ENCODE data around the gene GID8. TPM values are rescaled to one million over a fixed set of nuclear protein-coding genes. Genes with fewer than 3 reads are reported as not detected.
A peak's percentile ranks its signal among the peaks of the same experiment; 100 is the strongest.

GID8 gene
- total and polyA plus RNA-seq, 5 experiments from 2014 or later, result 20.2 to 61.2 (median 24.4) TPM

DNA sequence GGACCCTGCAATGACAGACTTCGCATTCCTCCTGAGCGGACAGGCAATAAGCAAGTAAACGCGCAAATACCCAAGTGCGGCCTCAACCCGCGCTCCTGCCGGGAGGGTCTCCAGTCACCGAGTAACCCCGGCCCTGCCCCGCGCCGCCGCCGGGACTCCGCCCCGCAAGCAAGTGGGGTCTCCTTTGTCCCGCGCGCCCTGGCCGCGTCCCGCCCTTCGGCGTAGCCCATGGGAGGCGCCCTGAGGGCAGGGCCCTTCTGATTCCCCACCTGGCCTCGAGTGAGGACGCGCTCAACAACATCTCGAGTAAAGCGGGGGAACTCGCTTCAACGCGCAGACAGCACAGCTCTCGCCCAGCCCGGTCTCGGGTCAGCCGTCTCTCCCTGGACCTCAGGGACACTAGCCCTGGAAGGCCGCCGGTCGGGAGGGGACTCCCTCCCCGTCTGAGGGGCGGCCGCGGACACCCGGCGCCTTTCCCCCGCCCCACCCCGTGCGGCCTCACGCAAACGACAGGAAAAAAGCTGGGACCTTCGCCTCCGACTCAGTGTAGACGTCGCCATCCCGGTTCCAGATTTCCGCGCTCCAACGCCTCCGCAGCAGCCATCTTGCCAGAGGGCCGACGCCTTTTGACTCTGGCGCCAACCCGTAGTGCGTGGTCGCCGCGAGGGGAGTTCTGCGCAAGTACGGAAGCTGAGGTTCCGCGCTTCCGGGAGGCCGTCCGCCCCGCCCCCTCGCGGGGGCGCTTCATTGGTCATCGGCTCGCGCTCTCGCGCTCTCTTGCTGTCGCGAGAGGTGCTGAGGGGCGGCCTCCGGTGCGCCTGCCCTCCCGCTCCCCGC, 461 bp upstream of the GID8 start:
- peak; percentile 85 to 90 for ATAC-seq

DNA sequence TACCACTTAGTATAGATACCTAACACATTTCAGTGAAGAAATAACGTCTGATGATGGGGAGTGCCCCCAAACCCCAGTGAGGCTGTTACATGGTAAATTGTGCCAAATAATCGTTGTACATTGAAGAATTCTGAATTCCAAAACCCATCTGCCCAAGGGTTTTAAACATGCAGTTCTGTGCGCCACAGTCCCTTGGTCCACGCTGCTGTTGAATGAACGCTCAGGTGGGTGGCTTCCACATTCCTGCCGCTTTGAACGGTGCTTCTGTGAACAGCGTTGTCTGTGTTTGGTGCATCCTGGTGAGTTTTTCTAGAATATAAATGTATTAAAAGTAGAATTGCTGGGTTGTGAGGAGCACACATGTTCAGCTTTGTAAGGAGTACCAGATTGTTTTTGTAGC, 2.9 kb downstream of the GID8 start:
- POLR2A ChIA-PET, result interaction anchor here (1.0 to 3.0 kb wide), 2 partner anchors 9 to 13 kb away, joined by 3 to 13 read pairs; no protein-coding TSS in a partner anchor
- H3K27ac Mint-ChIP-seq, result no peak overlapping the region

More for the DNA sequence above, 461 bp upstream of the GID8 start:
- peak overlapping the region in 5 of 10 donors; percentile 93 to 100 (median 98) for H3K4me3 Mint-ChIP-seq
- H3K36me3 Mint-ChIP-seq, result peaks cover 0 to 32% (median 0%) of the 10 kb centered on the region in 3 donors
- DNase-seq, result peak; percentile 95 to 98 (median 96)
- no peaks in the 10 kb centered on the region for H3K9me3 Mint-ChIP-seq
- no peaks in the 10 kb centered on the region for H3K27me3 Mint-ChIP-seq
- peak overlapping the region; percentile 92 to 100 (median 98) for H3K27ac Mint-ChIP-seq
- peaks cover 21 to 53% (median 40%) of the 10 kb centered on the region in 4 donors for H3K4me1 Mint-ChIP-seq
- POLR2A ChIA-PET, result interaction anchor here (0.8 to 6.2 kb wide), 19 partner anchors 9 to 164 kb away, joined by 3 to 111 read pairs (median 5); partner anchors contain the start of genes BHLHE23, DIDO1, SLC17A9 and TCFL5

DNA sequence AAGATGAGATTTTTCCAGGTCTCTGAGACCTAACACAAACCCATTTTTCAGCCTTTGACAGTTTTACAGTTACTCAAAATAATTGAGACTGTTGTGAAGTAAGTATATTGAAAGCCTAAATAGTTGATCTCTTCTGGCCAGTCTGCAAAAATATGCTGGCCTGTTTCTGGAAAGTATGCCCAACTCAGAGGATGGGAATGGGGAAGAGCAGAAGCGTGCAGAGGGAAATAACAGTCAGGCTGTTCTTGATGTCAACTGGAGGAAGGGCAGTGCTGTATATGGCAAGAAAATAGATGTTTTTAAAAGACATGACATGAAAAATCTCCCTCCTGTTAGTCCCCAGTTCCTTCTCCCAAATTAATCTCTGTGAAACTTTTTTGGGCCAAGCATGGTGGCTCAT, 3.8 kb downstream of the GID8 start:
- DNase-seq (no peak), ATAC-seq (no peak)
- Mint-ChIP-seq H3K36me3 (peaks cover 0 to 65% (median 5%) of the 10 kb centered on the region in 3 donors), H3K27me3 (no peaks in the 10 kb centered on the region), H3K27ac (peak overlapping the region in 2 of 10 donors; percentile 21 to 22), H3K4me3 (no peak overlapping the region), H3K9me3 (no peaks in the 10 kb centered on the region), H3K4me1 (peaks cover 26 to 47% (median 40%) of the 10 kb centered on the region in 4 donors)
- POLR2A ChIA-PET, result interaction anchor here (3.0 kb wide), 1 partner anchor 12 kb away, joined by 13 read pairs; no protein-coding TSS in a partner anchor

More for the DNA sequence above, 2.9 kb downstream of the GID8 start:
- ATAC-seq (no peak), DNase-seq (no peak)
- no peaks in the 10 kb centered on the region for H3K27me3 Mint-ChIP-seq
- peak overlapping the region in 3 of 10 donors; percentile 15 to 32 (median 20) for H3K4me3 Mint-ChIP-seq
- H3K9me3 Mint-ChIP-seq, result no peaks in the 10 kb centered on the region
- H3K36me3 Mint-ChIP-seq, result peaks cover 0 to 57% (median 3%) of the 10 kb centered on the region in 3 donors
- H3K4me1 Mint-ChIP-seq, result peaks cover 24 to 50% (median 41%) of the 10 kb centered on the region in 4 donors

DNA sequence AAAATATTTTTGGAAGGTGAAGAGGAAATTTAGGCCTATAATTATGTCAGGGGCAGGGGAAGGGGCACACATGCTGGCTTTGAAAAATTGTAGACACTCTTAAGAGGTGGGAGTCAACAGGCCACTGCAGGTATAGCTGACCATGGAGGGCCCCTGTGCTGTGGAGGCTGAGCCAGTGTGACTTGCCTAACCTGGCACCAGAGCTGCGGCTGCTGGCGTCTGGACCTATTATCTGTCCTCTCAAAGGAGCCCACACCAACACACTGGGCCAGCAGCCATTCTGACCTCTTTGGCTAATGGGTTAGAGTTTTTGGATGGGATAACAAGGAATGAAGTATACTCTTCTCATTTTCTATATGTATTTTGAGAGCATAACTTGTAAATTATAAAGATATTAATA, 4.5 kb downstream of the GID8 start:
- no peak for ATAC-seq
- no peaks in the 10 kb centered on the region for H3K27me3 Mint-ChIP-seq
- POLR2A ChIA-PET, result interaction anchor here (0.5 to 3.0 kb wide), 2 partner anchors 12 to 13 kb away, joined by 3 to 13 read pairs; no protein-coding TSS in a partner anchor
- H3K27ac Mint-ChIP-seq, result peak overlapping the region in 1 of 10 donors; percentile 21
- peaks cover 0 to 71% (median 5%) of the 10 kb centered on the region in 3 donors for H3K36me3 Mint-ChIP-seq
- no peak for DNase-seq
- no peaks in the 10 kb centered on the region for H3K9me3 Mint-ChIP-seq
- peak overlapping the region in 1 of 10 donors; percentile 14 for H3K4me3 Mint-ChIP-seq
- peaks cover 27 to 46% (median 38%) of the 10 kb centered on the region in 4 donors for H3K4me1 Mint-ChIP-seq

DNA sequence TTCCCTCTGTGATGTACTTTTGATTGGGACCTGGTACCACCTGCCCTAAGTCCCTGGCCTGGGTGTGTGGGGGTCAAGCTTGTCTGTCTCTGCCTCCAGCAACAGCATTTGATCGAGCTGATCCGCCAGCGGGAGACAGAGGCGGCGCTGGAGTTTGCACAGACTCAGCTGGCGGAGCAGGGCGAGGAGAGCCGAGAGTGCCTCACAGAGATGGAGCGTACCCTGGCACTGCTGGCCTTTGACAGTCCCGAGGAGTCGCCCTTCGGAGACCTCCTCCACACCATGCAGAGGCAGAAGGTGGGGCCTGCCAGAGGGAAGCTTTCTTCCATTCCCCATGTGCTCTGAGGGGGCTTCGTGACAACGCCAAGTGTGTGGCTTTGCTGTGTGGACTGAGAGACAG, 5.4 kb downstream of the GID8 start:
- Mint-ChIP-seq H3K27ac (peak overlapping the region in 1 of 10 donors; percentile 18), H3K4me1 (peaks cover 27 to 49% (median 36%) of the 10 kb centered on the region in 4 donors), H3K36me3 (peaks cover 0 to 80% (median 5%) of the 10 kb centered on the region in 3 donors), H3K9me3 (no peaks in the 10 kb centered on the region), H3K4me3 (no peak overlapping the region), H3K27me3 (no peaks in the 10 kb centered on the region)
- ATAC-seq (no peak), DNase-seq (no peak)
- POLR2A ChIA-PET, result interaction anchor here (0.9 to 3.0 kb wide), 2 partner anchors 11 to 22 kb away, joined by 5 to 13 read pairs; no protein-coding TSS in a partner anchor

DNA sequence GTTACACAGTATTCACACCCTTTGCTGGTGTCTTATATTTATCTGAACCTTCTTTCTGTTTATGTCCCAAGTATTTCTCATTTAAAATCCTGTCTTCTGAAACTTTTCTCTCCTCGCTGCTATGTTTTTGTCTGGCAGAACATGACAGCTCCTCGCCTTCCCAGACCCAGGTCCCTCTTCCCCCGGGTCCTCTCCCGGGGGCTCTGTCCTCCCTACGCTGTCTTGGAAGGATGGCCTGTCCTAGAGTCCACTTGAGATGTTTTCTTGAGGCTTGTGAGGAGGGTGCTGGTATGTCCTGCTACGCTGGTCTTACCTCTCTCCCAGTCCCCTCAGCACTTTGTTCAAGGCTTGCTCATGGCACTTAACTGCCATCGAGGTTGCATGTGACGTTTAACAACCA, 6.2 kb downstream of the GID8 start:
- POLR2A ChIA-PET, result interaction anchor here (0.9 to 1.4 kb wide), 3 partner anchors 10 to 37 kb away, joined by 3 to 5 read pairs (median 5); no protein-coding TSS in a partner anchor
- Mint-ChIP-seq H3K9me3 (no peaks in the 10 kb centered on the region), H3K4me1 (peaks cover 23 to 44% (median 28%) of the 10 kb centered on the region in 4 donors), H3K36me3 (peaks cover 0 to 85% (median 10%) of the 10 kb centered on the region in 3 donors), H3K27ac (peak overlapping the region in 1 of 10 donors; percentile 9), H3K27me3 (no peaks in the 10 kb centered on the region), H3K4me3 (no peak overlapping the region)
- ATAC-seq, result no peak
- DNase-seq, result no peak

DNA sequence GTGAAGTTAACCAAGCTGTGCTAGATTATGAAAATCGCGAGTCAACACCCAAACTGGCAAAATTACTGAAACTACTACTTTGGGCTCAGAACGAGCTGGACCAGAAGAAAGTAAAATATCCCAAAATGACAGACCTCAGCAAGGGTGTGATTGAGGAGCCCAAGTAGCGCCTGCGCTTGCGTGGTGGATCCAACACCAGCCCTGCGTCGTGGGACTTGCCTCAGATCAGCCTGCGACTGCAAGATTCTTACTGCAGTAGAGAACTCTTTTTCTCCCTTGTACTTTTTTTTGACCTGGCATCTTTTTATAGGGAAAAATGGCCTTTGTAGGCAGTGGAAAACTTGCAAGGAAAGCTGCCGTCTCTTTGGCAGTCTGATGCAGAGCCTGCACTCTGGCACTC, 6.8 kb downstream of the GID8 start:
- DNase-seq (no peak), ATAC-seq (no peak)
- POLR2A ChIA-PET, result interaction anchor here (0.9 to 1.4 kb wide), 2 partner anchors 9 to 36 kb away, joined by 3 to 5 read pairs; no protein-coding TSS in a partner anchor
- peaks cover 0 to 84% (median 16%) of the 10 kb centered on the region in 3 donors for H3K36me3 Mint-ChIP-seq
- H3K27me3 Mint-ChIP-seq, result no peaks in the 10 kb centered on the region
- peak overlapping the region in 1 of 10 donors; percentile 33 for H3K27ac Mint-ChIP-seq
- H3K9me3 Mint-ChIP-seq, result no peaks in the 10 kb centered on the region
- no peak overlapping the region for H3K4me3 Mint-ChIP-seq
- H3K4me1 Mint-ChIP-seq, result peaks cover 18 to 42% (median 23%) of the 10 kb centered on the region in 4 donors

DNA sequence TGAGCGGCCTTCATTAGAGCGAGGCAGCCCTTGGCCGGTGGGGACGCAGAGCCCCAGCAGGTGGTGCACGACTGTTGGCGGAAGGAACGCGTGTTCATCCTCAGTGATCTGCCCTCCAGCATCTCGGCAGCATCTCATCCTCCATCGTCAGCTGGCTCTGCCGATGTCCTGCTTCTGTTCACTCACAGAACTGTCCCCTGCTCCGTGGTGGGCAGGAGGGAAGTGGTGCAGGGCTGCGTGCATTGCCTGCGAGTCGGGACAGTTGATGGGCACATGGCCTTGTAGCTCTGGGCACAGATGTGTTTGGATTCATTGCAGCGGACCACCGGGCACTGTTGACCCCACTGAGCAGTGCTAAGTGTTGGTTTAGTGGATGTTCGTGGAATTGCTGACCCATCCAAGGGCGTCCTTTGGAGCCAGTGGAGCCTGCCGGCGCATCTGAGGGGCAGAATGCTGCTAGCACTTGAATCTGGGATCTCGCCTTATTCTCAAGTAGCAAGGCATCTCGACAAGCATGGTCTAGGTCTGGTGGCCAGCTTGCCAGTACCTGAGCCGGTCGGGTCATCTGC, 7.9 kb downstream of the GID8 start:
- Mint-ChIP-seq H3K36me3 (peaks cover 0 to 86% (median 23%) of the 10 kb centered on the region in 3 donors), H3K27ac (no peak overlapping the region), H3K27me3 (no peaks in the 10 kb centered on the region), H3K9me3 (no peaks in the 10 kb centered on the region), H3K4me3 (no peak overlapping the region), H3K4me1 (peaks cover 14 to 39% (median 21%) of the 10 kb centered on the region in 4 donors)
- POLR2A ChIA-PET, result interaction anchor here (1.1 kb wide), 1 partner anchor 8 kb away, joined by 5 read pairs; the partner anchor contains the start of gene GID8
- no peak for DNase-seq
- no peak for ATAC-seq

DNA sequence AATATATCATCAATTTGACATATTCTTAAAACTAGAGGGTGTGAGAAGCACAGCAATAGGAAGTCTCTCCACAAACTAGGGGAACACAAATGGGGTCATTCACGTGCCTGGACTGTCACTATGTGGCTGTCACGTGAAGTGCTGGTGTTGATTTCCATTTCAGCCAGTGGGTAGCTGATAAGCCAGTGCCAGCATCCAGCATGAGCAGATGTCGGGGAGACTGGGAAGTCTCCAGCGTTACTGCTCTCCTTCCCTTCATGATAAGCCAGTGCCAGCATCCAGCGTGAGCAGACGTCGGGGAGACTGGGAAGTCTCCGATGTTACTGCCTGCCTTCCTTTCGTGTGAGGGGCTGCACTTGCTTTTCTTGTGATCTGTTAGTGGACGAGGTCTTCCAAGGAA, 9.0 kb downstream of the GID8 start:
- Mint-ChIP-seq H3K27ac (peak overlapping the region in 1 of 10 donors; percentile 22), H3K27me3 (no peaks in the 10 kb centered on the region), H3K4me3 (no peak overlapping the region), H3K36me3 (peaks cover 0 to 75% (median 23%) of the 10 kb centered on the region in 3 donors), H3K9me3 (no peaks in the 10 kb centered on the region), H3K4me1 (peaks cover 12 to 35% (median 16%) of the 10 kb centered on the region in 4 donors)
- no peak for ATAC-seq
- no peak for DNase-seq
- POLR2A ChIA-PET, result interaction anchor here (1.1 kb wide), 1 partner anchor 9 kb away, joined by 5 read pairs; the partner anchor contains the start of gene GID8

DNA sequence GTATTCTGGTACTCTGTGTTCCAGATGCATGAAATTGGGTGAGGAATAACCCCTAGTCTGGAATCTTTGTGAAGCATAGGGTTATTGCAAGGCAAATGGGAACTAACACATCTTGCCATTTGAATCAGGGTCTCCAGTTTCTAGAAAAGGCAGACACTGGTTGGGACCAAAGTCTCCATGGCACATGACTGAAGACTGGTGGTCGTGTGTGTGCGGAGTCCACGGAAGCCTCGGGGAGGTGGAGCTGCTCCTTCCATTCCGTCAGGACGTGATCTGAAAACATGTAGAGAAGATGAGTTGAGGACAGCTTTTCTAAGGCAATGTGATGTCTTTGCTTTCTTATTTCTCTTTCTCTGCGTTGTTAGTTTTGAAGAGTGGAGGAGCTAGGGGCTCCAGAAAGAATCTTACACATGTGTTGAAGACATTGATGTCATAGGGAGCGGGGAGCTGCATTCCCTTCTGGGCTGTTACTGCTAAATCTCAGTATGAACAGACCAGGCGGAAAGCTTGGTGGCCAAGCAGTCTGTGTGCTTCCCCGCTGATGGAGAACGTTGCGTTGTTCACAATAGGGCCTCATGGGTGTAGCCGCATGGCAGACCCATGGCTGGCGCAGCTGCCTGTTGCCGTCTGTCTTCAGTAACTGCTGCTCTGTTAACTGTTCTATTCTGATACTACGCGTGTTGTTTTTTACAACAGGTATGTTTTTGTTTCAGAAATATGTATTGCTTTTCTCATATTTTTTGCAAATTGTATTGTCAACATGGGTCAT, 9.8 kb downstream of the GID8 start:
- POLR2A ChIA-PET, result interaction anchor here (0.7 to 1.5 kb wide), 2 partner anchors 10 to 78 kb away, joined by 4 to 7 read pairs; partner anchors contain the start of gene GID8
- H3K36me3 Mint-ChIP-seq, result peaks cover 0 to 67% (median 22%) of the 10 kb centered on the region in 3 donors
- no peaks in the 10 kb centered on the region for H3K27me3 Mint-ChIP-seq
- H3K27ac Mint-ChIP-seq, result peak overlapping the region in 2 of 10 donors; percentile 21 to 29
- peaks cover 5 to 36% (median 18%) of the 10 kb centered on the region in 4 donors for H3K4me1 Mint-ChIP-seq
- no peak for ATAC-seq
- H3K4me3 Mint-ChIP-seq, result no peak overlapping the region
- H3K9me3 Mint-ChIP-seq, result no peaks in the 10 kb centered on the region
- no peak for DNase-seq

DNA sequence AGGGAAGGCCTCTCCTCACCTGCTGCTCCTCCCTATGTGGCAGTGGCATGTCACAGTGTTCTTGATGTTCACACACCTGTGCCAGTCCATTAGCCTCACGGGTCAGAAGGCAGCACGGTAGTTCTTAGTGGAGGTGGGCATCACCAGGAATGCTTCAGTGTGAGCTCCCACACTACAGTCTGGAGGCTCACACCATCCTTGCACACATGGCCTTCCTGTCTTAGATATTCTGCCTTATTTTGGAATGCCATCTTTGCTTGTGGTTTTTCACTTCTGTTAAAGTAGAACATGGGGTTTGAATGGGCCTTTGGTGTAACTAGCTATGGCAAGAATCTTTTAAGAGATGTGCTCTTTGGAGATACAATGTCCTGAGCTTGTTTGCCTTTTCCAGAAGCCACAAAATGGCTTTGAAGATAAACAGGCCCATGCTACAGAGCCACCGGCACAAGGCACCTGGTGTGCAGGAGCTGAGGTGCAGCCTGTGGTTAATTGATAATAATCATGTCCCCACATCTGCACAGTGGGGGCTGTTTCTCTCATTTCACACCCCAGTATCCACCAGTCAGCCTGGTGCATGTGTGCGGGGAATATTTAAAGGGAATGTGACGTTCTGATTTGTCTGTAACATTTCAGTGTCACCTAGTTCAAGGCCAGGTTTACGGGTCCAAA, 11.3 kb downstream of the GID8 start:
- no peak for DNase-seq
- ATAC-seq, result no peak
- Mint-ChIP-seq H3K4me1 (peaks cover 19 to 47% (median 23%) of the 10 kb centered on the region in 4 donors), H3K27ac (peak overlapping the region in 3 of 10 donors; percentile 31 to 65 (median 38)), H3K36me3 (peaks cover 0 to 51% (median 20%) of the 10 kb centered on the region in 3 donors), H3K27me3 (no peaks in the 10 kb centered on the region), H3K9me3 (no peaks in the 10 kb centered on the region), H3K4me3 (no peak overlapping the region)
- POLR2A ChIA-PET, result interaction anchor here (0.7 to 1.5 kb wide), 5 partner anchors 10 to 33 kb away, joined by 3 to 7 read pairs (median 4); partner anchors contain the start of gene GID8

Data from naive thymus-derived CD8-positive, alpha-beta T cell (primary cell).